ENCODE measurements around the gene BTBD10.

Gene BTBD10

GRCh38 chr11:13339195-13340153, 123.5 kb downstream of the BTBD10 start:
- no peak for DNase-seq (ENCODE audit: low spot score)

- DNase-seq (ENCODE audit: low spot score) = no peak
Measured at GRCh38 chr11:13338427-13339069, 124.5 kb downstream of the BTBD10 start.

GRCh38 chr11:13338019-13338426, 125.0 kb downstream of the BTBD10 start:
- DNase-seq (ENCODE audit: low spot score) = no peak
